ENCODE data around the gene XPO6.

XPO6 gene

DNA sequence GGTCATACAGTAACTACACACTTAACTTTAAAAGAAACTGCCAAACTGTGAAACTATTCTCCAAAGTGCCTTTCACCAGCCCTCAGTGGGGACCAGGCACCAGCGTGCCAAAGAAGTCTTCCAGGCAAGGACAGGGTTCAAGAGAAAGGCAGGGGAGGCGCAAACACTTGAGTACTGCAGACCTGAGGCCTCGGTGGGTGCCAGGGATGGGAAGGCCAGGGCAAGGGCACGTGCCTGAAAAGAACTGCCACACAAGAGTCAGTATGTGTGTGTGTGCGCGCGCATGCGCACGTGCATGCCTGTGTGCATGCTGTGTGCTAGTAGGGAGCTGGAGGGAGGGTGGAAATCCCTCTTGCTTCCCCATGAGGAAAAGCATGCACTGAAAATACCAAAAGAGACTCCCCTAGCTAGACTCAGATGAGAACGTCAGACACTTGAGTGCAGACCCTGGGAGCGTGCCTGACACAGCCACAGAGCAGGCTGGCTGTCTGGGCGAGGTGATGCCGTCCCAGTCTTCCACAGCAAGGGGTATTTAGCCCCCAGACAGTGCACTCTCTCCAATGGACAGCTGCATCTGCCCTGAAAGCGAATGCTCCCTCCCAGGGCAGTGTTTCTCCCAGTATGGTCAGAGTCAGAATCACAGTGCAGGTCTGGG is 108.1 kb downstream of the XPO6 start:
- Histone ChIP-seq H3K27me3 (ENCODE audit: insufficient read depth, low read length, poor library complexity, severe bottlenecking) (no peaks in the 10 kb centered on the region), H3K79me2 (ENCODE audit: insufficient read depth, low read length) (no peaks in the 10 kb centered on the region), H3K9ac (ENCODE audit: low read depth, low read length, poor library complexity, severe bottlenecking) (no peak overlapping the region), H3K9me3 (ENCODE audit: insufficient read depth, low read depth, low read length) (no peaks in the 10 kb centered on the region), H4K20me1 (ENCODE audit: insufficient read depth, low read length, poor library complexity, severe bottlenecking) (no peaks in the 10 kb centered on the region), H3K36me3 (ENCODE audit: insufficient read depth, low read length) (peaks cover 96% of the 10 kb centered on the region; the same call in 1 of the 2 replicates), H2AFZ (ENCODE audit: low read length) (no peak overlapping the region), H3K4me1 (ENCODE audit: insufficient read depth, low read length, poor library complexity, severe bottlenecking) (no peaks in the 10 kb centered on the region), H3K4me2 (ENCODE audit: low read depth, low read length, poor library complexity, severe bottlenecking) (no peak overlapping the region), H3K9me2 (replicated peaks; ENCODE audit: low read depth, low read length) (no peaks in the 10 kb centered on the region), H3F3A (ENCODE audit: low read depth) (no peaks in the 10 kb centered on the region), H3K4me3 (ENCODE audit: low read length, poor library complexity, severe bottlenecking) (no peak overlapping the region)
- TF ChIP-seq, protein P1, sequence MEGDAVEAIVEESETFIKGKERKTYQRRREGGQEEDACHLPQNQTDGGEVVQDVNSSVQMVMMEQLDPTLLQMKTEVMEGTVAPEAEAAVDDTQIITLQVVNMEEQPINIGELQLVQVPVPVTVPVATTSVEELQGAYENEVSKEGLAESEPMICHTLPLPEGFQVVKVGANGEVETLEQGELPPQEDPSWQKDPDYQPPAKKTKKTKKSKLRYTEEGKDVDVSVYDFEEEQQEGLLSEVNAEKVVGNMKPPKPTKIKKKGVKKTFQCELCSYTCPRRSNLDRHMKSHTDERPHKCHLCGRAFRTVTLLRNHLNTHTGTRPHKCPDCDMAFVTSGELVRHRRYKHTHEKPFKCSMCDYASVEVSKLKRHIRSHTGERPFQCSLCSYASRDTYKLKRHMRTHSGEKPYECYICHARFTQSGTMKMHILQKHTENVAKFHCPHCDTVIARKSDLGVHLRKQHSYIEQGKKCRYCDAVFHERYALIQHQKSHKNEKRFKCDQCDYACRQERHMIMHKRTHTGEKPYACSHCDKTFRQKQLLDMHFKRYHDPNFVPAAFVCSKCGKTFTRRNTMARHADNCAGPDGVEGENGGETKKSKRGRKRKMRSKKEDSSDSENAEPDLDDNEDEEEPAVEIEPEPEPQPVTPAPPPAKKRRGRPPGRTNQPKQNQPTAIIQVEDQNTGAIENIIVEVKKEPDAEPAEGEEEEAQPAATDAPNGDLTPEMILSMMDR (conservative IDR thresholded peaks at IDR 0.05; ENCODE audit: low read length), result no peak
- no peak for TF ChIP-seq EZH2phosphoT487 (IDR thresholded peaks at IDR 0.05; ENCODE audit: borderline replicate concordance)

DNA sequence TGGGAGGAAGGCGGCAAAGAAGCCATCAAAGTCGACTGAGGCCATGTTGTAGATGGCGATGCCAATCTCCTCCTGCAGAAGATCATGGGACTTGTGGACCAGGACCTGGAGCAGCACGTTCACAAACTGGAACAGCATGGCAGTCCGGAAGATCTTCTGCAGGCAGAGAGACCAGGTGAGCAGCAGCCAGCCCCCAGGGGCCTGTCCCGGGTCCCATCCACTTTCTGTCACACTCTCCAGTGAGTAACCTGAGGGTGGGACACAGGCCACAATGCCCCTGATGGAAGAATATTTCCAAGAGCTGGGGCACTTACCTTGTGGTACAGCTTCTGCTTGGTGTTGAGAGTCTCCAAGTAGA is 110.3 kb downstream of the XPO6 start:
- Histone ChIP-seq H3K36me3 (ENCODE audit: insufficient read depth, low read length) (peaks cover 92% of the 10 kb centered on the region; the same call in 1 of the 2 replicates), H3K79me2 (ENCODE audit: insufficient read depth, low read length) (no peaks in the 10 kb centered on the region)
- no peak for TF ChIP-seq EZH2phosphoT487 (IDR thresholded peaks at IDR 0.05; ENCODE audit: borderline replicate concordance)
- TF ChIP-seq, protein P1 (conservative IDR thresholded peaks at IDR 0.05; ENCODE audit: low read length), result no peak

DNA sequence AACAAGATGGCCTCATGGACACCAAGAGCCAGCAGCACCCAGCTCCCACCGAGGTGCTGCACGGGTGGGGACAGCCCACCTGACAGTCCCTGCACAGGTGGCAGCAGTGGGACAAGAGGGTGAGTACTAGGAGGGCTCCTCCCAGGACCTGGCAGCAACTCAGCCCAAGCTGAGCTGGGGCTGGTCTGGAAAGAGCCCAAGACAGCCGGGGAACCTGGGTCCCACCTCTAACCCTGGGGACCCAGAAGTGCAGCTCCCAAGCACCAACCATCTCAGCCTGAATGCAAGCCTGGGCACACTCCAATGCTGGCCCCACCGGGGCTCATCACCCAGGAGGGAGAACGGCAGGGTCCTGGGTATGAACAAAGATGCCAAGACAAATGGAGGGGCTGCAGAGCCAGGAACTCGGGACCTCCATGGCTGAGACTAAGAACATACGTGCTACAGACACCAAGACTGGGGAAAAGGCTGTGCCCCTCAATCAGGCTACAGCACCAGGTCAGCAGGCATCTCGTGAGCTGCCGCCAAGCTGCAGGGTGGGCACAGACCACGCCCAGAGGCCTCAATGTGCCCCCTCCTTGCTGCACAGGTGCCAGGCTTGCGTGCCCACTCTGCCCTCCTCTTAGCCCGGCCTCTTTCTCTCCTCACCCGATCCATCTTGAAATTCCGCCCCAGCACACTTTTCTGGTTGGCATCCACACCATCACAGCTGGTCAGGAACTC is 110.8 kb downstream of the XPO6 start:
- H3K9me3 ChIP-seq (ENCODE audit: insufficient read depth, low read depth, low read length), result no peaks in the 10 kb centered on the region
- no peaks in the 10 kb centered on the region for H3K27me3 ChIP-seq (ENCODE audit: insufficient read depth, low read length, poor library complexity, severe bottlenecking)
- H3K9me2 ChIP-seq (replicated peaks; ENCODE audit: low read depth, low read length), result no peaks in the 10 kb centered on the region
- TF ChIP-seq, protein P1 (conservative IDR thresholded peaks at IDR 0.05; ENCODE audit: low read length), result no peak
- TF ChIP-seq EZH2phosphoT487 (IDR thresholded peaks at IDR 0.05; ENCODE audit: borderline replicate concordance), result no peak
- H3K36me3 ChIP-seq (ENCODE audit: insufficient read depth, low read length), result peaks cover 88% of the 10 kb centered on the region; the same call in 1 of the 2 replicates
- no peaks in the 10 kb centered on the region for H3K79me2 ChIP-seq (ENCODE audit: insufficient read depth, low read length)
- no peaks in the 10 kb centered on the region for H4K20me1 ChIP-seq (ENCODE audit: insufficient read depth, low read length, poor library complexity, severe bottlenecking)
- H3K4me1 ChIP-seq (ENCODE audit: insufficient read depth, low read length, poor library complexity, severe bottlenecking), result no peaks in the 10 kb centered on the region
- H3K9ac ChIP-seq (ENCODE audit: low read depth, low read length, poor library complexity, severe bottlenecking), result no peak overlapping the region
- no peak overlapping the region for H3K4me3 ChIP-seq (ENCODE audit: low read length, poor library complexity, severe bottlenecking)
- H3K4me2 ChIP-seq (ENCODE audit: low read depth, low read length, poor library complexity, severe bottlenecking), result no peak overlapping the region
- H3F3A ChIP-seq (ENCODE audit: low read depth), result no peaks in the 10 kb centered on the region
- H2AFZ ChIP-seq (ENCODE audit: low read length), result no peak overlapping the region

More for the DNA sequence above, 110.3 kb downstream of the XPO6 start:
- Histone ChIP-seq H4K20me1 (ENCODE audit: insufficient read depth, low read length, poor library complexity, severe bottlenecking) (no peaks in the 10 kb centered on the region), H3K4me3 (ENCODE audit: low read length, poor library complexity, severe bottlenecking) (no peak overlapping the region), H3K9me3 (ENCODE audit: insufficient read depth, low read depth, low read length) (no peaks in the 10 kb centered on the region), H3F3A (ENCODE audit: low read depth) (no peaks in the 10 kb centered on the region), H3K9ac (ENCODE audit: low read depth, low read length, poor library complexity, severe bottlenecking) (no peak overlapping the region), H3K4me1 (ENCODE audit: insufficient read depth, low read length, poor library complexity, severe bottlenecking) (no peaks in the 10 kb centered on the region), H3K4me2 (ENCODE audit: low read depth, low read length, poor library complexity, severe bottlenecking) (no peak overlapping the region), H3K27me3 (ENCODE audit: insufficient read depth, low read length, poor library complexity, severe bottlenecking) (no peaks in the 10 kb centered on the region), H2AFZ (ENCODE audit: low read length) (no peak overlapping the region), H3K9me2 (replicated peaks; ENCODE audit: low read depth, low read length) (no peaks in the 10 kb centered on the region)
